ENCODE data around the gene GRK5.

Gene GRK5

DNA sequence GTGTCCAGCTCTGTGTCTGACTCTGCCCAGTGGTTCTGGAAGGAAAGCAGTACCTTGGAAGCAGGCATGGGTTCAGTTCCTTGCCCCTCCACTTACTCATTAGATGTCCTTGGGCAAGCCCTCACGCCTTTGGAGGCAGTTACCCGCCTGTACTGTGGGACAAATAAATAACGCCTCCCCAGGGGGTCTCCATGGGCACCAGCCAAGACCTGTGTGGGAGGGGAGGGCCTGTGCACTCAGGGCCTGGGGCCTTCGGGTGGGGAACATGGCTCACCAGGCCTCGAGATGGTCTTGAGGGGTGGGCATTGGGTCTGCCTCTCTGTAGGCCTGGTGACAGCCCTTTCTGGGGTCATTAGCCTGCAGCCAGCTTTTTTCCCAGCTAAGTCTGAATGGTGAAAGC, 142.0 kb downstream of the GRK5 start:
- Mint-ChIP-seq H3K27ac (no peak overlapping the region), H3K4me3 (no peak overlapping the region), H3K9me3 (peaks cover 25% of the 10 kb centered on the region), H3K27me3 (ENCODE audit: low read depth) (no peaks in the 10 kb centered on the region), H3K36me3 (ENCODE audit: low read depth) (peaks cover 45% of the 10 kb centered on the region), H3K4me1 (ENCODE audit: low read depth) (peaks cover 15% of the 10 kb centered on the region)

DNA sequence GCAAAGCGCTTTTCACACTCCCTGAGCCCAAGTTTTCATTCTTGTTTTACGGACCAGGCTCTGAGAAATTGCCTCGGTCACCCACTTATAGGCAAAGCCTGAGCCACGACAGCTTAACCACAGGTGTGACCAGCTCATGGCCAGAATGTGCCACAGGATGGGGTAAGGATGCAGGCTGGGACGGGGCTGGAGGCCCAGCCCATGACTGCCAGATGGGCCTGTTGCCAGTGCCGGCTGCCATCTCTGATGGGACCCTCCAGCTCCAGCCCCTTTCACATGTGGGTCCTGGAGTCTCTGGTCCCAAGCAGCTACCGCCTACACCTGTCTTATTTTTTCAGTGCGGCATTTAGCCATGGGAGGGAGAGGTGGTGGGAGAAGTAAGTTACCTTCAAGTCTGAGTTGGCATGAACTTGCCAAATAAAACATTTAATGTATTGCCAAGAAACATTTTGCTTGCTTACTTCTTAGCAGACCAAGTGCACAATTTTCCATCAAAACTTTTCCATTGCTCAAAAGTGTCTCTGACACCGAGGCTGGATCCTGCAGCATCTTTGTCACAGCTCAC, 142.6 kb downstream of the GRK5 start:
- no peaks in the 10 kb centered on the region for H3K27me3 Mint-ChIP-seq (ENCODE audit: low read depth)
- peaks cover 12% of the 10 kb centered on the region for H3K4me1 Mint-ChIP-seq (ENCODE audit: low read depth)
- peaks cover 42% of the 10 kb centered on the region for H3K36me3 Mint-ChIP-seq (ENCODE audit: low read depth)
- H3K27ac Mint-ChIP-seq = no peak overlapping the region
- H3K4me3 Mint-ChIP-seq = no peak overlapping the region
- H3K9me3 Mint-ChIP-seq = peaks cover 25% of the 10 kb centered on the region

DNA sequence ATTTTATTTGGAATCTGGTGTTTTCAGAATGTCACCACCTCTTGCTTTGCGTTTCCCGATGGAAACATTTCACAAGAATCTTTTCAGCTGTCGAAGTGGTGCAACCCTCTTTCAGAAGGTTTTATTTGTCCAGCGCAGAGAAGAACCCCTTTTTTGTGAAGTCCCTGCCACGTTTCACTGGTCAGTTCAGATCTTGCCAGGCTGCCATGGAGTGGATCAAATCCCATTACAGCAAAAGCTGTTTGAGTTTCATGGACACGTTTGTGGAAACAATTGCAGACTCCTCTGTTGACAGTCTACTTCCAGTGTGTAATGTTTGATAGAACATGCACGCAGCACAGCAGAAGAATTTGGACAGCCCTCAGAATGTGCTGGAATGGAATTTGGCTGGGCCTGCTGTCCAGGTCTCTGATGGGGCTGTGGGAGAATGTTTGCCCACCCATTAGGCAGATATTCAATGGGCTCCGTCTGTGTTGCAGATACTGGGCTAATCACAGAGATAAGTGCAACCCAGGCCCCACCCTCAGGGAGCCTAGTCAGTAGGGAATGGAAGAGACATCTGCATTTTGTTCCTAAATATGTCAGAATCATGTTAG, 143.2 kb downstream of the GRK5 start:
- H3K27me3 Mint-ChIP-seq (ENCODE audit: low read depth) = no peaks in the 10 kb centered on the region
- H3K36me3 Mint-ChIP-seq (ENCODE audit: low read depth) = peaks cover 41% of the 10 kb centered on the region

GRCh38 chr10:119351189-119351588, 143.8 kb downstream of the GRK5 start:
- H3K36me3 Mint-ChIP-seq (ENCODE audit: low read depth) = peaks cover 47% of the 10 kb centered on the region

More for the DNA sequence above, 143.2 kb downstream of the GRK5 start:
- H3K4me1 Mint-ChIP-seq (ENCODE audit: low read depth) = peaks cover 10% of the 10 kb centered on the region
- H3K4me3 Mint-ChIP-seq = no peak overlapping the region
- H3K27ac Mint-ChIP-seq = no peak overlapping the region
- H3K9me3 Mint-ChIP-seq = peaks cover 27% of the 10 kb centered on the region

GRCh38 chr10:119352042-119352441, 144.7 kb downstream of the GRK5 start:
- Mint-ChIP-seq H3K4me1 (ENCODE audit: low read depth) (peaks cover 6% of the 10 kb centered on the region), H3K27ac (no peak overlapping the region), H3K36me3 (ENCODE audit: low read depth) (peaks cover 52% of the 10 kb centered on the region), H3K27me3 (ENCODE audit: low read depth) (no peaks in the 10 kb centered on the region), H3K4me3 (no peak overlapping the region), H3K9me3 (peaks cover 41% of the 10 kb centered on the region)

More at GRCh38 chr10:119351189-119351588, 143.8 kb downstream of the GRK5 start:
- H3K27ac Mint-ChIP-seq = no peak overlapping the region
- H3K4me3 Mint-ChIP-seq = no peak overlapping the region
- H3K27me3 Mint-ChIP-seq (ENCODE audit: low read depth) = no peaks in the 10 kb centered on the region
- peaks cover 10% of the 10 kb centered on the region for H3K4me1 Mint-ChIP-seq (ENCODE audit: low read depth)
- H3K9me3 Mint-ChIP-seq = peaks cover 33% of the 10 kb centered on the region

DNA sequence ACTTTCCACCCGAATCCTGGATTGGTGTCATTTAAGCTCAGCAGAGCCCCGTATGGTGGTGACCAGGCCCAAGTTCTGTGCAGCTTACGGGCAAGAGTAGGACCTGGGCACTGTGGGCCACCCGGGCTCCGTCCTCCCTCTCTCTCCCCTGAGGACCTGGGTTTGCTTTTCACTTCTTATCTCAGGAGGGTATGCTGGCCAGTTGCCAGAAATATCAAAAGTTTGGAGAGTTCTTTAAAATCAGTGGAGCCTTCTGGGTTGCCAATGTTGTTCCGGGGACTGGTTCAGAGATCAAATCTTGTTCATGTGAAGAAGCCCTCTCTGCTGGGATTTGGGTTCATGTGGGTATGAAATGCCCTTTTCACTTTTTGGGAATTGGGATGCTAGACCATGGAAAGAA, 145.4 kb downstream of the GRK5 start:
- no peak overlapping the region for H3K27ac Mint-ChIP-seq
- H3K27me3 Mint-ChIP-seq (ENCODE audit: low read depth) = no peaks in the 10 kb centered on the region
- H3K4me1 Mint-ChIP-seq (ENCODE audit: low read depth) = peaks cover 3% of the 10 kb centered on the region
- H3K4me3 Mint-ChIP-seq = no peak overlapping the region
- H3K36me3 Mint-ChIP-seq (ENCODE audit: low read depth) = peaks cover 54% of the 10 kb centered on the region
- peaks cover 42% of the 10 kb centered on the region for H3K9me3 Mint-ChIP-seq

DNA sequence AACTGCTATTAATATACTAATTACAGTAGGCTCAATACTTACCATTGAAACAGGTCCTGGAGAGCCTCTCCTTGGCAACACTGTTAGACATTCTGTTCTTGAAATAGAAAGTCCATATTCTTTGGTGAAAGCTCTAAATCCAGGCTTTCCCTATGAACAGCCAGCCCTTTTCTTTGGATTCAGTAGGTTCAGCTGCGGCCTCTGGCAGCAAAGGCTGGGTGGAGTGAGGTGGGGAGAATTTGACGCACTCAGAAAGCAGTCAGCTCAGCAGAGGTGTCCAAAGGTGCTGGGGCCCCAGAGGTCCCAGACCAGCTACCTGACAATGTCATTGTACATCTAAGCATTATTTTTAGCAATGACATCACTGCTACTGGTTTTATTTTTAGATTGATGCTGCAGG, 146.1 kb downstream of the GRK5 start:
- Mint-ChIP-seq H3K9me3 (peaks cover 42% of the 10 kb centered on the region), H3K4me1 (ENCODE audit: low read depth) (peaks cover 2% of the 10 kb centered on the region), H3K4me3 (no peak overlapping the region), H3K27ac (no peak overlapping the region), H3K36me3 (ENCODE audit: low read depth) (peaks cover 50% of the 10 kb centered on the region), H3K27me3 (ENCODE audit: low read depth) (no peaks in the 10 kb centered on the region)

DNA sequence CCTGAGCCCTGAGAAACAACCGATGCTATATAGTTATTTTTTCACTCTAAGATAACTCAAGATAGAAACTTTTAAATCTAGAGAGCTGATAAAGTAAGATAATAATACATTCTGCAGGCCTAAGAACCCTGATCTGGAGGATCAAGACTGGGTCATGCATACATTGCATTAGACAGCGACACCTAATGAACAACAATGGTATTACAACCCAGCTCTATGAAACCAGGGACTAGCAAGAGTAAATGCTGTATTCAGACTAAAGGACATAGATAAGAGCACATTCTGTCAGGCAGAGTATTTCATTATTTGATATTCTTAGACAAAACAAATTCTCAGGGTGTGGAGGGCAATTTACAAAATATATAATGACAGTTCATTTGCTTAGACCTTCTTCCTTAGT, 148.6 kb downstream of the GRK5 start:
- Mint-ChIP-seq H3K9me3 (peaks cover 41% of the 10 kb centered on the region), H3K27ac (no peak overlapping the region), H3K4me1 (ENCODE audit: low read depth) (peaks cover 10% of the 10 kb centered on the region), H3K27me3 (ENCODE audit: low read depth) (no peaks in the 10 kb centered on the region), H3K4me3 (no peak overlapping the region), H3K36me3 (ENCODE audit: low read depth) (peaks cover 43% of the 10 kb centered on the region)

- peaks cover 33% of the 10 kb centered on the region for H3K36me3 Mint-ChIP-seq (ENCODE audit: low read depth)
- H3K27me3 Mint-ChIP-seq (ENCODE audit: low read depth) = no peaks in the 10 kb centered on the region
- H3K4me1 Mint-ChIP-seq (ENCODE audit: low read depth) = peaks cover 9% of the 10 kb centered on the region
- H3K4me3 Mint-ChIP-seq = no peak overlapping the region
- no peak overlapping the region for H3K27ac Mint-ChIP-seq
- peaks cover 27% of the 10 kb centered on the region for H3K9me3 Mint-ChIP-seq
Observed at GRCh38 chr10:119357412-119358151, 150.2 kb downstream of the GRK5 start.

GRCh38 chr10:119358152-119358512, 150.8 kb downstream of the GRK5 start:
- Mint-ChIP-seq H3K36me3 (ENCODE audit: low read depth) (peaks cover 29% of the 10 kb centered on the region), H3K27ac (no peak overlapping the region), H3K9me3 (peaks cover 22% of the 10 kb centered on the region), H3K27me3 (ENCODE audit: low read depth) (no peaks in the 10 kb centered on the region), H3K4me3 (no peak overlapping the region), H3K4me1 (ENCODE audit: low read depth) (peaks cover 9% of the 10 kb centered on the region)

DNA sequence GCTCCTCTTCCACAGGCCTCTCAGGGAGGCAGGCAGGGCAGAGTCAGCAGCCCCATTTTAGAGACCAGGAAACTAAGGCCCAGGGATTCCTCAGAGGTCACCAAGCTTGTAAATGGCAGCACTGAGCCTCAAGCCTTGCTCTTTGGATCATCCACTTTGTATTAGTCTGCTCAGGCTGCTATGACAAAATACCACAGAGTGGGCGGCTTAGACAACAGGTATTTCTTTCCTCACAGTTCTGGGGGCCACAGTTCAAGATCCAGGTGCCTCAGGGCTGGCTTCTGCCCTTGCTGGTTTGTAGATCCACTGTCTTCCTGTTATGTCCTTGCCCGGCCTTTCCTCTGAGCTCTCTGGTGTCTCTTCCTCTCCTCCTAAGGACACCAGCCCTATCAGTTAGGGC, 151.2 kb downstream of the GRK5 start:
- Mint-ChIP-seq H3K4me3 (no peak overlapping the region), H3K27ac (no peak overlapping the region)

GRCh38 chr10:119359025-119359424, 151.7 kb downstream of the GRK5 start:
- Mint-ChIP-seq H3K36me3 (ENCODE audit: low read depth) (peaks cover 28% of the 10 kb centered on the region), H3K27ac (no peak overlapping the region), H3K4me1 (ENCODE audit: low read depth) (peaks cover 14% of the 10 kb centered on the region), H3K4me3 (no peak overlapping the region), H3K9me3 (peaks cover 22% of the 10 kb centered on the region), H3K27me3 (ENCODE audit: low read depth) (no peaks in the 10 kb centered on the region)

More for the DNA sequence above, 151.2 kb downstream of the GRK5 start:
- H3K4me1 Mint-ChIP-seq (ENCODE audit: low read depth) = peaks cover 13% of the 10 kb centered on the region
- peaks cover 28% of the 10 kb centered on the region for H3K36me3 Mint-ChIP-seq (ENCODE audit: low read depth)
- peaks cover 22% of the 10 kb centered on the region for H3K9me3 Mint-ChIP-seq
- H3K27me3 Mint-ChIP-seq (ENCODE audit: low read depth) = no peaks in the 10 kb centered on the region

DNA sequence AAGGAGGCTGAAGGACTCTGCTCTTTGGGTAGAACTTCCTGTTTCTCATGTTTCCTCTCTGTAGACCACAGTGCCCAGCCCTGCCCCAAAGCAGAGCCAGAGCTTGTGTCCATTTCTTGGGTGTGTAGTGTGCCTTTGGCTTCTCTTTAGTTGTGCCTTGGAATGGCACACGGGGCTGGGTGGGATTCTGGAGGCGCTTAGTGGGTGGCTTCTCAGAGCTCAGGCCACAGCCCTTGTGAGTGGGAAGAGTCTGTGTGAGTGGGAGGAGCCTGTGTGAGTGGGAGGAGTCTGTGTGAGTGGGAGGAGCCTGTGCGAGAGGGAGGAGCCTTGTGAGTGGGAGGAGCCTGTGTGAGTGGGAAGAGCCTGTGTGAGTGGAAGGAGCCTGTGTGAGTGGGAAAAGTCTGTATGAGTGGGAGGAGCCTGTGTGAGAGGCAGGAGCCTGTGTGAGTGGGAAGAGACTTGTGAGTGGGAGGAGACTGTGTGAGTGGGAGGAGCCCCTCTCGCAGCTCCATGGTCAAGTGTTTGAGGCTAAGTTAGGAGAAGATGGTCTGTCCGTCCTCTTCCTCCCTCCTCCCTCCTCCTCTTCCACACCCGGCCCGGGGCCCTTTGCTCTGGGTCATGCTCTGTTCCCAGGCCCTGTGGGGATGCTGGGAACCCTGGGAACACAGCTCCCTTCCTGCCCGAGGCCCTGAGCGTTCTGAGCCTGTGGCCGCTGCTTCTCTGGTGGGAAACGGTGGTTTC, 153.0 kb downstream of the GRK5 start:
- Mint-ChIP-seq H3K4me1 (ENCODE audit: low read depth) (peaks cover 14% of the 10 kb centered on the region), H3K27ac (peak overlapping the region; percentile 65), H3K4me3 (no peak overlapping the region)

DNA sequence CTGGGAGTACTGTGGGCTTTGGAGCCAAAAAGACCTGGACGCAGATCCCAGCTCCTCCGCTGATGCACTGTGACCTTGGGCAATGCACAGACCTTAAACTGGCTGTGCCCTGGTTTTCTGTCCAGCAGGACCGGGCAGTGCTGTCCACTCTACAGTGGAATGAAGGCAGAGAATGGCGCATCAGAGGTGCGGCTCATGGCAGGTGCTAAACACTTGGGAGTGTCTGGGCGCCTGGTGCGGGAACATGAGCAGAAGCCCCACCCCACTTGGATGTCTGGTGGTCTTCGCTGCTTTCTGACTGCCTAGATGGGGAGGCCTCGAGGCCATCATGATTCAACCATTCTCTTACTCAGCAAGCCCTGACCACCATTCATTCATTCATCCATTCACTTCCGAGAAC, 153.7 kb downstream of the GRK5 start:
- H3K9me3 Mint-ChIP-seq = peaks cover 16% of the 10 kb centered on the region
- peaks cover 14% of the 10 kb centered on the region for H3K4me1 Mint-ChIP-seq (ENCODE audit: low read depth)
- peaks cover 23% of the 10 kb centered on the region for H3K36me3 Mint-ChIP-seq (ENCODE audit: low read depth)
- H3K27ac Mint-ChIP-seq = no peak overlapping the region
- no peaks in the 10 kb centered on the region for H3K27me3 Mint-ChIP-seq (ENCODE audit: low read depth)
- no peak overlapping the region for H3K4me3 Mint-ChIP-seq

More for the DNA sequence above, 153.0 kb downstream of the GRK5 start:
- Mint-ChIP-seq H3K9me3 (peaks cover 22% of the 10 kb centered on the region), H3K27me3 (ENCODE audit: low read depth) (no peaks in the 10 kb centered on the region), H3K36me3 (ENCODE audit: low read depth) (peaks cover 28% of the 10 kb centered on the region)

Data from T-helper 1 cell treated with Interleukin-12 subunit alpha and Interleukin-12 subunit beta and Interleukin-4 antibody, amounts not matched to agents 30 μg/mL and 1 μg/mL, for 36 hours (primary cell).